Astrocyte (in vitro differentiated cells and primary cell): ENCODE data around the gene PPP1R36.

Source experiments
- CTCF ChIP-seq: IDR thresholded peaks from 2 replicates; pipeline ENCODE4 v1.5.1; 2011; ENCODE audit warnings: low read depth, mild to moderate bottlenecking, inconsistent platforms, low read length, moderate library complexity; ENCODE audit not compliant: insufficient read depth
- EZH2 ChIP-seq: IDR thresholded peaks from 2 replicates; pipeline ENCODE4 v1.6.1; 2012; ENCODE audit warnings: mild to moderate bottlenecking, low read length, inconsistent platforms; ENCODE audit not compliant: insufficient read depth

DNA sequence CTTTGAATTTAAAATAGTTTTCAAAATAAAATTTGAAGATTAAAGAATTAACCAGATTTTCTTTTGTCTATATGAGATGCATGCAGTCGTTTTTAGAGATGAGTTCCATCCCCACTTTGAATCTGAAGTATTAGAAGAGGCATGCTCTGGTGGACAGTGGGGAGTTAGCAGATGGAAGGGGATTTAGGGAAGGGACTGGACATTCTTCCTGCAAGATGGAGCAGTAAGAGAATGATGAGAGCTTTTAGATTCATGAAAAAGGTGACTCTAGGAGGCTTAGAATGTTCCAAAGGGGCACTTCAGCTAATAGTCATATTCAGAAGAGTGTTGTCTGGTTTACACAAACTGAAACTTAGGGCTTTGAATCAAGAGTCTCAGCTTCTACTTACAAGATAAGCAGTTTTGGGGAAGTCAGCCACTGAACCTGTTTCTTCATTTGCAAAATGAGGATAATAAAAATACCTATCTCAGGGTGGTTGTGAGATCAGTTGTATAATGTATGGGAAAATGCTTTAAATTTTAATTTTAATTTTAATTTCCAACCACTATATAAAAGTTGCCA, 41.5 kb upstream of the PPP1R36 start:
- TF ChIP-seq CTCF (no peak), EZH2 (no peak)
